GM04503 (cell line): Measurements from ENCODE around the gene VPS37C.

Experiments
- DNase-seq: peaks from one replicate; pipeline ENCODE4 v3.0.0-alpha.2; 2012; ENCODE audit warnings: low read depth

The VPS37C gene

DNA sequence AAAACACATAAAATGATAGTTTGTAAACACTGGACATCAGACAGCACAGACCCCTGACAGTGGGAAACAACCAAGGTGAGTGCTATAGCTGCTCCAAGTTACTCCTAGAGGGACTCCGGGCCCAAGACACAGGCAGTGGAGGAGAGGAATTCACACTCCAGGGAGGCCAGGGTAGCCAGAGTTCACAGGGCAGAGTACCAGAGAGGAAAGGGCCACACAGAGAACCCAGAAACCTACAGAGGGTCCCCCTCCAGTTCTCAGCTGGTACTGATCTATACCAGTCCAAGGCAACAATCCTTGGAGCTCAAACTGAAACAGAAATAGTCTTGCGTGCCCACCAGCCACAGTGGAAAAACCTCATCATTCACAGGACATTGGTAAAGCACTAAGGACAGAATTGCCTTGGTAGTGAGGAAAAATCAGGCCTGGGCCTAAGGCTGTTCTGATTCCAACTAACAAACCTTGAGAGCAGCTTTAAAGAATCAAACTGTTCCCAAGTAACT lies 7.6 kb downstream of the VPS37C start:
- no peak for DNase-seq

DNA sequence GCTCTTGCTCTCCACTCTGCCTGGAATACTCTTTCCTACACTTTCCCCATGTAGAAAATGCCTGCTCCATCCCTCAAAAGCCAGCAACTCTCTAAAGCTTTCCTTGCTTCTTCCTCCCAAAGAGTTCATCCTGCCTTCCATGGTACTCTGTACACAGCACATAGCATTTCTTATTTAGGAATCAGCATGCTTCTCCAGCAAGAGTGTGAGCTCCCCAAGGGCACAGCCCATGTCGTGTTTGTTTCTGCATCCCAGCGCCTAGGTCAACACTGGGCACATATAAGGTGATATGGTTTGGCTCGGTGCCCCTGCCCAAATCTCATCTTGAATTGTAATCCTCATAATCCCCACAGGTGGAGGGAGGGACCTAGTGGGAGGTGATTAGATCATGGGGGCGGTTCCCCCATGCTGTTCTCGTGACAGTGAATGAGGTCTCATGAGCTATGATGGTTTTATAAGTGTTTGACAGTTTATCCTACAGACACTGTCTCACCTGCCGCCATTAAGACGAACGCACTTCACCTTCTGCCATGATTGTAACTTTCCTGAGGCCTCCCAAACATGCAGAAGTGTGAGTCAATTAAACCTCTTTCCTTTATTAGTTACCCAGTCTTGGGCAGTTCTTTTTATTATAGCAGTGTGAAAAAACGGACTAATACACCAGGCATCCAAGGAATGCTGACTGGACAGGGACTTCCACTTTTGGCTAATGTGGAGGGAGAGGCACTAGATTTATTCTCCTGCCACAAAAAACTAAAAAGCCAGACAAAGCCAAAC lies 8.2 kb downstream of the VPS37C start:
- DNase-seq, result peak; percentile 80

DNA sequence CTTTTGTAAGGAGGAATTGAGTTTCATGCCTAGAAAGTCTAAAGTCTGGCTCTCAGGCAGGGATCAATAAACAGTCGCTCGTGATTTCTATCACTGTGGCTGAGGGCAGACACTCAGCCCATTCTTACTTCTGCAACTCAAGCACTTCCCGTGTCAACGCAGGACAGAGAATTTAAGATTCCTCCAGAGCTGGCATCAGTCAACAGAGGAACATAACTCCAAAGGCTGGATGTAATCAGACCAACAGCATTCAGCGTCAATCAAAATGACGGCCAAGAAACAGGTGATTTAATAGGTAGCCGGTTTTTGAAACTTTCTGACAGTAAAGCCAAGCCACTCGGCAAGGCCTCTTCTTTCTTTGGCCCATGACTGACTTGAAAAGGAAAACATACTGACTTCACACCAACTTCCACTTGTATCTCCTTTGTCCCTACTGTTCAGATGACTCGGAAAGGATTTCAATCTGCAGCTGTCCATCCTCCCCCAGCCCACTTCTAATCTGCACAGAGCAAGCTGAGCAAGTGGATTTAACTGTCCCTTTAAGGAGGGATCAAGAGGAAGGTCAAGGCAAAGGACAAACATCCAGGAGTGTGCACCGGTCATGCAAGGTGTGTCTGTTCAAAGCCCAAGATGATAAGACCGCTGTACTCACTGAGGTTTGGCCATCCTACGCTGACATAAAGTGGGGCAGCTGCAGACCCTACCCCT lies 9.5 kb downstream of the VPS37C start:
- DNase-seq, result no peak

DNA sequence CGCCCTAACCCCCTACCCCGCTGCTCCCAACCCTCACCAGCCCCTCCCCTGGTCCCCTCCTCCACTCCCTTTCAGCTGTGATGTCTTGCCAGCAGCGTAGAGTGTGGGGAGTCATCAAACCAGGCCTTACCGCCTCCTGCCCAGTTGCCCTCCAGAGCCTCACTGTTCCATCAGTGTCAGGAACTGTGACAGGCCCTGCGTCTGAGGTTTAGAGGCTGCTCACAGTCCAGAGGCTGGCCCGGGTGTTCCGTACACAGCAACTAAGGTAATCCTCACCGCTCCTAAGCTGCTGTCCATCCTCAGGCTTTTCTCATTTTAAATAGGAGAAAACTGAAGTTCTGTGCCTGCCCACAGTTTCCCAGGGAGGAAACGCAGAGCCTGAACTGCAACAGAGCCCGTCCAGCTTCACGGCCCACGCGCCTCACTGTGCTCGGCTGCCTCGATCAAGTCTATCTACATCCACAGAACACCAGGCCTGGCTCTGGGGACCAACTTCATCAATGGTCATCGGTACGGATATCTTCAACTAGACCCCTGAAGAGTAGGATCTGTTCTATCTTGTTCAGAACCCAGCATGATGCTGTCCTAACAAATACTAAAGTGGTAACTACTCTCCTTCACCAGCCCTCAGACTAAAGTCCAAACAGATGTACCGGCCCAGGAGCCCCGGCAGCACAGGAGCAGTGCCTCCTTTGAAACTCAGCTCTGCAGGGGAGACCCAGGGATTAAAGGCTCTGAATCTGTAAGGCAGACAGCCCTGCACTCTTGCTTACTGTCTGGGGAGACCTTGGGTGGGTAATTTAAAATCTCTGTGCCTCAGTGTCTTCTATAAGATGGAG lies 10.3 kb downstream of the VPS37C start:
- DNase-seq, result no peak

DNA sequence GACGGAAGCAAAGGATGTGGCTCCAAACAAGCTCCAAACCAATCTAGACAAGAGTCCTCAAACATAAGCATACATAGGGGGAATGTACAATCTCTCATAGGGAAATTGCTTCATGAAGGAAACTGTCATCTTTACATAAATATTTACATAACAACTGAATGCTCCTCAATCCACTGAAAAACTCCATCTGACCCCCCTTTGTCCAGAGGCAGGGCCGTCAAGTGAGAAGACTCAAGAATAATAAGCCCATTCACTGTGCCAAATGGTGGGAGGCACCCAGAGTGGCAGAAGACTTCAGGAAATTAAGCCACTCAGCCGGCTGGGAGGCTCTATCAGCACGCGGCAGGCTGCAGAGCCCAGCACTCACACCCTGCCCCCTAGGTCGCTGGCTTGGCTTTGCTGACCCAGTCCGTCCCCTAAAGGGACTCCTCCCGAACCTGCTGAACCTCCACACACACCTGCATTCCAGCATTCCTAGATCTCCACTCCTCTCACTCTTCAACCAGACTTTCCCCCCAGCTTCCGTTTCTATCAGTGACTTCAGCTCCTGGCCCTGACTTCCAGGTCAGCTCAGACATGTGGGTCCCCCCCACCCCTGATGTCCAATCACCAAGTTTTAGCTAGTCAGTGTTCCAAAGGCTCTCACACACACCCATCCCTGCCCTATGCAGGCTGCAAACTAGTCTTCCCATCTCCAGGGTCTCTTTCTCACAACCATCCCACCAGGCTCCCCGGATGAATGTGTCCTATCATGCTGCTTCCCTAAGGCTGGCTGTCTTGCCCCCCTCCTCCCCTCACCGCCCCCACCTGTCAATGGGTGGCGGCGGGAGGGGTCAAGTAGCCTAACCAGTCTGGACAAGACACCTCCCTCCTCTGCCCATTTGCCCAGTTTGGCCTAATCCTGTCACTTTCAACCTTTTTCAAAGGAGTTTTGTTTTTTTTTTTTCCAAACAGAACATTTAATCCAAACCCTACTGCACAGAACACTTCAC lies 11.3 kb downstream of the VPS37C start:
- DNase-seq, result no peak

DNA sequence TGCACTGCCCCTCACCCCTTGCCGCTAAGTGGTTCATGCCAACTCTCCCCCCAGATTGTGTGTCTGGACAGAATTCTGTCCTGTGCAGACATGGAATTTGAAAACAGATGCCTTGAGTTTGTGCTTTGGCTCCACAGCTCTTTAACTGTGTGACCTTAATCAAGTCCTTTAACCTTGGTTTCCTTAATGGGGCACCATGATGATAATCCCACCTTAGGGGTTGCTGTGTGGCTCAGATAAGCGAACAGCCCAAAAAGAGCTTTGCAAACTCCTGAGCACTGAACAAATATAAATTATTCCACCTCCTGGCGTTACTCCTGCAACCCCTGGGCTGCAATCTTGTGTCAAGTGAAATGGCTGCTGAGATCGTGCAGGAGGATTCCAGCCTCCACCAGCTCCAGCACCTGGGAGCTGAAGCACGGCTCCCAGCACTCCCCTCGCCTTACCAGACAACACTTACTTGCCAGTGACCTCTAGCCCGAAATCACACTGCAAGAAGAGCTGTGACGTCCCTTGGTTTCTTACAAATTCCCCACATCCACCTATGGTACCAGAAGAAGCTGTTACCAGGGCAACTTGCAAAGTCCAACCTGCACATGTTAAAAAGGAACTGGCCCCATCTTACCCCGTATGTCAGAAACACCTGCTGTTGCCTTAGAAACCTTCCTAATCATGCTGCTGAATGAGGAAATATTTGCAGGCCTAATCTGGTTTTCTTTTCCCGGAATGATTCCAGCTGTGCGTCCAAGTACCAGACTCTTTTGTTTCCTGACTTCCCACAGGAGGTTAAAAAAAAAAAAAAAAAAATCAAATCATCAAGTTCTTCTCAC lies 13.2 kb downstream of the VPS37C start:
- DNase-seq, result no peak

DNA sequence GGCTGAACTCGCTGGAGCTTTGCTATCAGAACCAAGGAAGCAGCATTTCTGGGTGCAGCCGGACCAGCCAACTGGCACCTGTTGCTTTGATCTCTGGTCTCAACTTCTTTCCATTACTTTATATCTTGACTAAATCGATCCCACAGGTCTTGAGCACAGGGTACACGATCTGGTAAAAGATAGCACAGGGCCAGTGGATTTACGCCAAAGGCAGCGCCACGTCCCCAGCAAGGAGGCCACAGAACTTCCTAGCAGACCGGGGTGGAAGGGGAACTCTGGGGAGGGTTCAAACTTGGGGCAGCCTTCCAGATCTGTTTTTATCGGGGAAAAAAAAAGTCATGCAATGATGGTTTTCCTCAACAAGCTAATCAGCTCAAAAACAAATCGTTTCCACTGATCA lies 14.0 kb downstream of the VPS37C start:
- no peak for DNase-seq

DNA sequence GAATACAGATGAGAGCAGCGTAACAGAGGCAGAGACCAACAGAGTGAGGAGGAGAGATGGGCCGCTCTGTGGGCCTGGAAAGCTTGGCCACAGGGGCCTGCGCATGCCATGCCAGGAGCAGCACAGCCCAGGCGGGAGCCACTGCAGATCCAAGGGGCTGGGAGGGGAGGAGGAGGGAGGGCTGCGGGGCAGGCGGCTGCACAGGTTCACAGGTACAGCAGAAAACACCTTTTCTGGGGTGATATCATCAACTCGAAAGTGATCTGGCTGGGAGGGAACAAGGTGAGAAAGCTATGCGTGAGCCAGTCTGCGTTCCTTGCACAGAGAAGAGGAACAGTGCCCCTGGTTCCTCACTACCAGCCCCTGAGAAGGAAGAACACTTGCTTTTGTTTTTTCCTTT lies 14.8 kb downstream of the VPS37C start:
- DNase-seq, result no peak

DNA sequence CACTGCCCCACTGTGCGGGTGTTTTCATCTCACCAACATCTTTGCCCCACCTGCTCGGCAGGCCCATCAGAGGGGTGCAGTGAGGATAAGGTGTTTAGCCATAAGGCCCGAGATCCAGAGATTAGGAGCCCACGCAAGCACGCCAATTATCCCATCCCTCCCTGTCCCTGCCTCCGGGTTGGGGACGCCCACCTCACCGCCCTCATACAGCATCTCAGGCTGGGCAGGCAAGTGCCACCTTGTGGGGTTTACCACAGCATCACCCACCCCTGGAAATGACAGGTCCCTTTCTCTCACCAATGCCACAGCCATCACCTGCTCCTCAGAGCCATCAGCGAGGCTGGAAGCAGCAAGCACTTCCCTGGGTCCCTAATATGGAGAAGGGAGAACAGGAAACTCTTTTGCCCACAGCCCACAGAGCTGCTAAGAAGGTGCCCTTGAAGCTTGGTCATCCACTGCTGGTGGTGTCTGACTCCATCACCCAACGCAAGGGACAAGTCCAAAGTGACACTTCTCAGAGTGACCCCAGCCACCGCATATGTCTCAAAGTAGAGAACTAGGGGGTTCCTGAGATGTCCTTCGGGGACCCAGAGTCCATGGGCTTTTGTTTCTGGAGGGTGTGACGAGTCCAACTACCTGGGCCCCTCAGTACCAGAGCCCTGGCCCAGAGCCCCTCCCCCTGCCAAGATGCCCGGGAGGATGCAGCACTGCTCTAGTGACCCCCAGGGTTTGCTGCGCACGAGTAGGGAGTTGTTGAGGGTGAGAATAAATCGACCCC lies 15.8 kb downstream of the VPS37C start:
- DNase-seq, result no peak

DNA sequence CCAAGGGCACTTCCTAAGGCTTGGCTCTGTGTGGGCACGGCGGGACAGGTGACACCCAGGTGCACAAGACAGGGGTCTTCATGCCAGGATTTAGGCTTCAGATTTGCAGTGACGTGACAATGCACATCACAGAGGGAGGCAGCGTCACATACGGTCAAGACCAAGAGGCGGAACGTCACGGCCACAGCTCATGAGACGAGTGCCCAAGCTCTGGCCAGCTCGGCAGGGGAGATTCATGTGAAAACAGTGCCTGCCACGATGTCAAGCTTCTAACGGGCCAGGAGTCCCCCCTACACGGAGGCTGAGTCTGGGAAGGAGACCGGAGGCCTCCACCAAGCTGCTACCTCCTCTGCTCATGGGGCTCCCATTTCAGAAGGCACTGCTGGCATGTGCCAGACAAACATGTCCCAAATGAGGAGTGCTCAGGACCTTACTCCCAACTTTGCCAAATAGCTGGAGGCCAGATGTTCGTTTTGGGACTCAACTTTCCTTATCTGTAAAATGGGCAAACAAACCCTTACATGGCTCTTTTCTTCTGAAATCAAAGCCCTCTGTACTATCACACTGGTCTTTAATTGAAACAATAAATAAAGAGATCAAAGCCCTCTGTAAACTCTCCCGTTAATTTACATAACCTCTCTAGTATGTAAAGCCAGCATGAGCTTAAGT lies 16.6 kb downstream of the VPS37C start:
- DNase-seq, result no peak

DNA sequence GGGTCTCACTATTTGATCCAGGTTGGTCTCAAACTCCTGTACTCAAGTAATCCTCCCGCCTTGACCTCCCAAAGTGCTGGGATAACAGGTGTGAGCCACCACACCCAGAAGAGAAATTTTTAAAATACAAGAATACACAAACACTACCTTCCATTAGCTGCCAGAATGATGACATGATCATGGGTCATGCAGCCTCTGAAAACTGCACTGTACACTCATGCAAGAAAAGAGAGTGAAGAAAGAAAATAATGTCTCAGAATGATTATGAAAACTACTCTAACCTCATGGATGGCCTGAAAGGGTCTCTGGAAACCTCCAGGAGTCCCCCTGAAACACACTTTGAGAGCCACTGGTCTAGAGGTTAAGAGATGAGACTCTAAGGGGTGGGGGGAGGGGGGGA lies 18.8 kb downstream of the VPS37C start:
- no peak for DNase-seq

DNA sequence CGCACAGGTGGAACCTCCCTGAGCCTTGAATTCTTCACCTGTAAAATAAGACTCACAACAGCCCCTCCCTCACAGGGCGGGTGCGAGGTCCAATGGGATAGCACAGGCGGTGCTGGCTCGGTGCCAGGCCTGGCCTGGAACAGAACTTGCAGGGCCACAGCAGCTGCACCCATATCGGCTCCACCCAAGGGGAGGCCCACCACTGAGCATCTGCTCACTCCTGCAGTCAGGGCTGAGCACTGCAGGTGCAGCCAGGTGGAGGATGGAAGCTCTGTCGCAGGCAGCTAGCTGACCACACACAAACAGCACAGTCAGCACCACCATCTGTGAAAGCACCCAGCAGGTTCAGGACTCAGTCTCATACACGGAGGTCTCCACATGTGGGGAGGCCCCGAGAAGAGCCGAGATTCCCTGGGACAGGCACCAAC lies 19.6 kb downstream of the VPS37C start:
- no peak for DNase-seq

DNA sequence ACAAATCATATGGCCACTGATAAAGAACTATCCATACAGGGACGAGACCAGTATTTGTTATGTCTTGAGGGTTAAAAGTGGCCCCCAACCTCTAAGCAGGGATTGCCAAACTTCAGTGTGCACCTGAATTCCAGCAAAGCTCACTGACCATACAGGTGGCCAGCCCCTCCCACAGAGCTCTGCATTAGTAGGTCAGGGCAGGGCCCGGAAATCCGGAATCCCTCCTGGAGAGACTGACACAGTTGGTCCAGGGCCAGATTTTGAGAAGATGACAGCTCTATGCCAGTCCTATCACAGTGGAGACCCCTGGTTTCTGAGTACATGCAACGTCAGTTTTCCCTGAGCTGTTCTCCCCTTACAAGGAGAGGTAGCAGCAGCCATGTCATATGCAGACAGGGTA lies 20.8 kb downstream of the VPS37C start:
- DNase-seq, result no peak

DNA sequence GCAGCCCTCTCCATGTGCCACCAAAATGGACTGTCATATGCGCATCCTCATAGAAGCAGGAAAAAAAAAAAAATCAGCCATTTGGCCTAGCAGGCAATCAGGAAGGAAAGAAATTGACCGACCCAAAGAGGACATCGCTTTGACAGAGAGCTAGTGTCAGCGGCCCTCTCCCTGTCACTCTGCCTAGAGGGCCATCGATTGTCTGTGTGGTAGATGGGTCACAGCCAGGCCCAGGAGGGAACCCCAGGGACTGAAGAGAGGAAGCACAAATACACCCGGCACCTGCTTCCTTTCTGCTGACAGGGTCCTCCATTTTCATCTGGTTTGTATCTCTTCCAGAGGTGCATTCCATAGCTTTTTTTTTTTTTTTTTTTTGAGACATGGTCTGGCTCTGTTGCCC lies 21.8 kb downstream of the VPS37C start:
- DNase-seq, result no peak

DNA sequence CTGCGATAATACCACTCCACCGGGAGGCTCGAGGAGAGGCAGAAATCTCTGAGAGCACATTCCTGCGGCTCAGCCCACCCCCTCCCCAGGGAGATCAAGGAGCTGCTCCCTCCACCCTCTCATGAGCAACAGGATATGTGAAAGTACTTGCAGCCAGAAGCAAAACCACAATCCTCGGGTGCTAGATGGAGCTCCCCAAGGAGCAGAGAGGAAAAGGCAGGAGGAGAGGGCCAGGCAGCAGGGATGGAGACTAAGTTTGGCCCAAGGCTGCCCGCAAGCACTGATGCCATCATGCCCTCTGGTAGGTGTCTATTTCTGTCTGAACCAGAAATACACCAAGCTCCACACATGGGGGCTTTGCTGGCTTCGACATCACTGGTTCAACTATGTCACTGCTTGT lies 22.3 kb downstream of the VPS37C start:
- no peak for DNase-seq

DNA sequence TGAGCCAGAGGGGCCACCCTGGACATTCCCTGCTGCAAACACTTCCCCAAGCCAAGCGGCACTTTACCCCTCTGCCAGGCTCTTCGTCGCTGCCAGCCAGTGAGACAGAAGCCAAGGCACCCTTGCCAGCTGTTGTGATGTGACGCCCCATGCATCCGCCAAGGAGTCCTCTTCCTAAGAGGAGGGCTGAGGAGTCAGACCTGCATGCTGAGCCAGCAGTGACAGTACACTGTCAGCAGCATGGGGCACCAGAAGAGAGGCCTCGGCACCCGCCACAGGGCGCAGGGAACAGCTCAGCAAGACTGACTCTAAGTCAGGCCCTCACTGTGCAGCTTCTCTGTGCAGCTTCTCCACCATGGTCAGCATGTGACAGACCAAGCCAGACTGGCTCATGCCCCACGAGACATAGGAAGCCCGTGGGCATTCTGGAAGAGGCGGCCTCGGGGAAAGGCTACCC lies 26.4 kb downstream of the VPS37C start:
- DNase-seq, result no peak

DNA sequence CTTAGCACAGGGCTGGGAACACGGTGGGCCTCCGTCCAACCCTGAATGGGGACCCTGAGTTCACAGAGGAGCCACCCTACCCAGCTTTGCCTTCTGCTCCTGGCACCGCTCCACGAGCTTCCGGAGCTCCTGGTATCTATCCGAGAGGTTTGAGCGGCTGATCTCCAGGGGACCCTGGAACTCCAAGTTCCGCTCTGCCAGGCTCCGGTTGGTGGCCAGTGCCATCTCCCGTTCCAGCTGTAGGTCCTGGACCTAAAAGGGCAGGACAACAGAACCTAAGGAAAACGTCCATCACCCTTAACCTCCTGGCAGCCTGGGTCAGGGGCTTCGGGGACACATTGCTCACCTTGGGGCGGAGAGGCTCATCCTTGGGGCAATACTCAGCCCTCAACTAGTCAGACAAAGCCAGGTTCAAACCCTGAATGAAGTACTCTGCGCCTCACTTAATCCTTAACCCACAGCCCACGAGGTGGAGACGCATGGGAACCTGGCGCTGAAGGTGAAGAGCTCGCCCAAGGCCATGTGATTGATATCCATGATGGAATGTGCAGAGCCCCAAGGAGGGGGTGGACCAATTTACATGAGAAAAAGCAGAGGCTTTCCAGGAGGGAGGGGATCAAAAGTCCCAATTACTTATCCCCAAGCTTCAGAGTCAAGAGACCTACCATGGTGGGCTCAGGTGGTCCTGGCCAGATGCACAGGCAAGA lies 27.1 kb downstream of the VPS37C start:
- DNase-seq, result no peak

DNA sequence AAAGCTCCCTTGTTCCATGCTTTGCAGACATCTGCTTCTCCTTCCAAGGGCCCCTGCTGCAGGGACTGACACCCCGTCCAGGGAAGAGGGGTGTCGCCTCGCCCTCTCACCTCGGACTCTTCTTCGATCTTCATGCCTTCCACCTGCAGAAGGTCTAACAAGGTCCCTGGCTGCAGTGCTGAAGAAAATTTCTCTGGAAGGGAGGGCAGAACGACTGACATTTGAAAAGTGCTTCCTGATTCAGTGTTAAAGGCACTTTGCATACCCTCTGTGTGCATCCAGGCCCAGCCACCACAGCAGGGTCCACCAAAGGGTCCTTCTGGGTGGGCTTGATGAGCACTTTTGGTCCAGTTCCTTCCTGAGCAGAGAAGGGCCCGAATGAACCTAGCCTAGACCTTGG lies 28.1 kb downstream of the VPS37C start:
- no peak for DNase-seq
